Epidermal melanocyte (primary cell): ENCODE data around the gene SLC30A1.
"Not testable (repeated sequence)": the region's sequence is repeated elsewhere in the genome, so short reads cannot be mapped to it uniquely, and the experiment has no call there.

Source experiments
- DNase-seq: peaks from one replicate; pipeline ENCODE4 v3.0.0; 2011; ENCODE audit warnings: low spot score; ENCODE audit not compliant: insufficient read length

SLC30A1 gene

GRCh38 chr1:211583011-211583992 lies 4.3 kb upstream of the SLC30A1 start:
- DNase-seq = no peak

- no peak for DNase-seq
Observed at GRCh38 chr1:211581526-211581925, 2.6 kb upstream of the SLC30A1 start.

DNA sequence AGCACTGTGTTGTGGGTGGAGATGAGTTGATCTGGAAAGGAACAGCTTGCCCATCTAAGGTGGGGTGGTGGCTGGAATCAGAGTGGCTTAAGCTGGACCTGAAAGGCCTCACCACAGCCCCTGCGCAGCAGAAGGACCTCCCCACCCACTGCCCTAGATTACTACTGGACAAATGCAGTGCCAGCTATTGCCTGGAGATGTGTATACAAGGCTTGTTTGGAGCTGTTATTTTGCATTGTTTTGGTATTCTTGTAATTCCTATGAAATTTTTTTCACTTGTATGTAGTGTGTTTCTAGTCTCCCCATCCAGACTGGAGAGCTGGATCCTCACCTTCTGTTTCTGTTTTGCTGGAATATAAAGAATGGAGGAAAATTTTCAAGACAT lies 1.3 kb upstream of the SLC30A1 start:
- DNase-seq = no peak

DNA sequence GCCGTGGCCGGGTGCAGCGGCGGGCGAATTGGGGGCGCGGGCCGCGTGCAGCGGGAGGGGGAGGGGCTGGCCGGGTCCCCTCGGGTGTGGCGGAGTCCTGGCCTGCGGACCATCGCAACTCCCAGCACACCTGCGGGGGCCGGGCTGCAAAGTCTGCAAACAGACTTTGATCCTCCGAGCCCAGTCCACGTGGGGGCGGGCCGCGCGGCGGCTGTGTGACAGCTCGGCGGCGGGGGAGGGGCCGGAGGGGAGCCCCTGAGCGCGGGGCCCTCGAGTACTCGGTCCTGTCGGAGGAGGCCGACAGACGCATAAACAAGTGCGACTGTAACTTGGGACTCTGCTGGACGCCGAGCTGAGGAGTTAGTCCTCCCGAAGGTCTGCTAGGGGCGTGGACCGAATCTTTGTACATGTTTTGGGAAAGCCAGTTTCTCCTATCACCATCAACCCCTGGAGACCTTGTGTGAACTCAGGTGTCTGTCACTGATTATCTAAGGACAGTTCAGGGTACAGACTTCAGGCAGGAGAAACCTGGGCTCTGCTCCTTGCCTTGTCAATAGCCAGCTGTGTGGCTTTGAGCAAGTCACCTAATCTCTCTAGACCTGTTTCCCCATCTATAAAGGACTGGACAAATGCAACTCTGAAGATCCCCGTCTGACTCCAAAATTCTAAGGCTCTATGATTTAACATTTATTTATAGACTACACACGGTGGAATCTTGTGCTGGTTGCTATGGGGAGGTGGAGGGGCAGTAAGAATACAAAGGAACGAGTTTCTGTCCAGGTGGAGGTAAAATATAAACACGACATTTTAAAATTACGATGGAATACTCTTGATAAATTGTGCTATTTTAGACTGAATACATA lies 710 bp upstream of the SLC30A1 start:
- no peak for DNase-seq

- no peak for DNase-seq
Observed at GRCh38 chr1:211577819-211578639, 932 bp downstream of the SLC30A1 start.

- no peak for DNase-seq
Observed at GRCh38 chr1:211577277-211577818, 1.6 kb downstream of the SLC30A1 start.

DNA sequence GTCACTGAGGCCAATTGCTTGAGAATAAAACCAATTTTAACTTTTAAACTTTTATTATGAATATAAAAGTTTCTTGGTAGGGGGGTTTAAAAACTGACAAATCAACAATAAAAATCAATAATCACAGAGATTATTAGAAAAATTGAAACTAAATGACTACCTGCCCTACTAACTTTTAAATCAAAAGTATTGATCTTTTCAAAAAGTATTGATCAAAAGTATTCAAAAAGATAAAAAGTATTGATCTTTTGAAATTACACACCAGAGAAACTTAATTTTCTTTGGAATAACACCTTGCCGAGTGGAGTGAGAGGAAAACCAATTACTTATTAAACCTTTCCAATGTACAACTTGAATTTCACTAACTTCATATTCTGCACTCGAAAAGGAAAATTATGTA lies 2.2 kb downstream of the SLC30A1 start:
- no peak for DNase-seq

- no peak for DNase-seq
Observed at GRCh38 chr1:211574705-211575104, 4.3 kb downstream of the SLC30A1 start.

DNA sequence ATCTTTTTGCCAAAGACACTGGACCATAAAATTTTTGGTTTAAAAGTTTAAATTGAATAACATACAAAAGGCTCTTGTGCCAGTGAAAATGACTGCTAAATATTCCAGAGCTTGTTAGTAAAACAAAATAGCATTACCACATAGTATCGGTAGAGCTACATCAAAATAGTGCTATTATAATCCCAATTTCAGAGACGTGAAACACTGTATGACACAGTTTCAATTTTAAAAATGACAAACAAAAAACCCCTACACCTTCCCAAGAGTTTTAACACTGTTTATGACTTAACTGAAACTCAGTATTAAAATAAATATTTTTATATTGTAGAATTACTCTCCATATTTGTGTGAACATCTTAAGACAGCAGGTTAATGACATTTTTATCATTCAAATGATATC lies 7.0 kb downstream of the SLC30A1 start:
- no peak for DNase-seq

- DNase-seq = not testable (repeated sequence)
Observed at GRCh38 chr1:211570378-211570777, 8.6 kb downstream of the SLC30A1 start.

DNA sequence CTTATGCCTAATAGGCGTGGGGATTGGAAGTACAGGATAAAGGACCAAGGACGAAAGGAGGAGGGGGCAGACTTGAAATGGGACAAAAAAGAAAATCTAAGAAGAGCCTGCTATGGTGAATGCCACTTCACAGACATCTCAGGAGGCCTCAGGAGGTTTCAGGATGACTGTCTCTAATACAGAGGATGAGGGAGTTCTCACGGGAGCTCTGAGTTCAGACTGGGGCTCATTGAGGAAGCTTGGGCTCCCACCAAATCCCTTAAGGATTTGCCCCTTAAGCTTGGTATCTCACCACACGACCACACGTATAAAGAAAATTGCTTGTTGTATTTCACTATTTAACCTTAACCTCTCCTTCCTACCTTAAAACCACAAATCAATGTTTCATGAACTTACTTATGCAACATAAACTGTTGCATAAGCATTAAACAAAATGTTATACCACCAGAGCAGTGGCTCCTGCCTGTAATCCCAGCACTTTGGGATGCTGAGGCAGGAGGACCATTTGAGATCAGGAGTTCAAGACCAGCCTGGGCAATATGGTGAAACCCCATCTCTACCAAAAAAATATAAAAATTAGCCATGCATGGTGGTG lies 12.4 kb downstream of the SLC30A1 start:
- no peak for DNase-seq

DNA sequence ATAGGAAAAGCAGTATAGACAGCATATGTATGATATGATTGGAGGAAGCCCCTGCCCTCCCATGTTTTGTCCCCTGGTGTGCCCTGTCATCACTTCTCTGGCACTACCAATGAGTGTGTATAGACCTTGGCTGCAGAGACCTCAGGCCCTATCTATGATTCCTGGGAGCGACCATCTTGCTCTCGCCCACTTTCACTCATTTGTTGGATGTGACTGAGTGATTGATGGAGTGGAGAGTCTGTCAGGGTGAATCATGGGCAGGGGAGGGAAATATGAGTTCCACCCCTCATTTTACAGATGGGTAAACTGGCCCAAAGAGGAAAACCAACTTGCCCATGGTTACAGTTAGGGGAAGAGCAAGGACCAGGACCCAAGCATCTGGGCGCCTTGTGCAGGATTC lies 14.9 kb downstream of the SLC30A1 start:
- no peak for DNase-seq

DNA sequence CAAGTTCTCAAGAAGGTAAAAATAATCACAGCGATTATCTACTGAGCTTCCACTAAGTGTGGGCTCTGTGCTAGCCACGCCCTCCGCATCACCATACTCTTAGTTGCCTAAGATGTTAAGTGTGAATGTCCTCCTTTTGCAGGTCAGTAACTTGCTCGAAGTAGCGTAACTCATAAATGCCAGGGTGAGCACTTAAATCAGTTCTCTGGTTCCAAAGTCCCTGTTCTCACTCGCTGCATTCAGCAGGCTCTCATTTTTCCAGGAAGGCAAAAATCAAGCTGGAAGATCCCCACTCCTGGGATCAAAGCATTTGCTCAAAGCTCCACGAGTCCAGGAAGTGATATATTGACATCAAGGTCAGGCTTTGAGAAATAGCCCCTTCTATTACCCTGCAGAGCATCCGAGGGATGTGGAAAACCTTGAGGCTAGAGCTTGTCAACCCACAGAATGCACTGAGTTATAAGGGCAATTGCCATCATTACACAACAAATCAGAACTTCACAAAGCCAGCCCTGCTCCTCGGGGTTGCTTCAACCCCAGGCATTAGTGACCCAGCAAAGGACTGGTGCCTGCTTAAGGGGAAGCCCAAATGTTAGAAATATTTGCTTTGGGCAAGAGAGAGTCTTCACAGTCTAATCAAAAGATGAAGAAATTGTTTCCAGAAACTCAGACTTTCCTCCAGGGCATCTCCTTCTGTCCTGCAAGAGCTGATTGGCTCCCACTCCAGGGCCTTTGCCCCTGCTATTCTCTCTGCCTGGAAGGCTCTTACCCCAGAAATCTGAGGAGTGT lies 19.5 kb downstream of the SLC30A1 start:
- no peak for DNase-seq

- DNase-seq = no peak
Observed at GRCh38 chr1:211557894-211558625, 20.9 kb downstream of the SLC30A1 start.

DNA sequence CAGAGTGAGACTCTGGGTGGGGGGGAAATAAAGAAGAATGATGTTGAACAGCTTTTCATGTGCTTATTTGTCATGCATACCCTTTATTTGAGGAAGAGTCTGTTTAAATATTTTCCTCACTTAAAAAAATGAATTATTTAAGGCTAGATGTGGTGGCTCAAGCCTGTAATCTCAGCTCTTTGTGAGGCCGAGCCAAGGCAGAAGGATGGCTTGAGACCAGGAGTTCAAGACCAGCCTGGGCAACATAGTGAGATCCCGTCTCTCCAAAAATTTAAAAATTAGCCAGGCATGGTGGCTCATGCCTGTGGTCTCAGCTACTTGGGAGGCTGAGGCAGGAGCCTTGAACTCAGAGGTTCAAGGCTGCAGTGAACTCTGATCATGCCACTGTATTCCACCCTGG lies 25.4 kb downstream of the SLC30A1 start:
- no peak for DNase-seq

DNA sequence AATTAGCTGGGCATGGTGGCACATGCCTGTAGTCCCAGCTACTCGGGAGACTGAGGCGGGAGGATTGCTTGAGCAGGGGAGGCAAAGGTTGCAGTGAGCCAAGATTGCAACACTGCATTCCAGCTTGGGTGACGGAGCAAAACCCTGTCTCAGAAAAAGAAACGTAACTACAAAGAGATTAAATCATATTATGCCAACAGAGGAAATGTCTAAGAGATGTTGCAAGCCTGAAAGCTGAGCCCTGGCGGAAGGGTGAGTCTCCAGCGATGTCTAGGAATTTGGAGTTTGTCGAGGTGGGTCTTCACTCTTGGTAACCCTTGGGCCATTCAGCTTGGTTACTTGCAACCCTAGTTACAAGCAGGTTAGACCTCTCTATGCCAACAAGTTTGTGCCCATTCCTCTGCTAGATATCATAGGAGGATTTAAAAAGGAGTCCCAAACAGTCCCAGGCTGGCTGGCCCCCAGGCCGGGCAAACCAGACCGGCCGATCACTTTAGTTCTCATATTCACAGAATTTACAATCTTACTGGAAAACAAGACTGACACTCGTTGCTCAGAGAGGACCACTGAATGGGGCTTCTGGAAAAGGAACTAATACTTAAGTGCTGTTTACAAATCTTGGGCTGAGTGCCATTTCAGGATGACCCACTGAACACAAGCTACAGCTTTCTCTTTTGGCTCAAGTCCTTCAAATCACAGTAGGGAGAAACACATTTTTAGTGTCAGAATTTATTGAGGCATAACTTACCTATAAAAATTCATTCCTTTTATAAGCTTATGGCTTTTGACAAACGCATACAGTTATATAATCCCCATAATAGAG lies 27.1 kb downstream of the SLC30A1 start:
- no peak for DNase-seq

- no peak for DNase-seq
Observed at GRCh38 chr1:211549092-211549711, 29.8 kb downstream of the SLC30A1 start.
